HFFc6 (cell line): Measurements from ENCODE around the gene TNNT2. TPM values are rescaled to one million over a fixed set of nuclear protein-coding genes. Genes with fewer than 3 reads are reported as not detected.

Source experiments
- DNase-seq: peaks from one replicate; pipeline ENCODE4 v3.0.0-alpha.2; 2018
- H3K27ac Mint-ChIP-seq: 2 replicates; pipeline ENCODE4 v1.8.0; 2020; ENCODE audit warnings: mild to moderate bottlenecking, mixed read lengths
- H3K27me3 Mint-ChIP-seq: 2 replicates; pipeline ENCODE4 v1.8.0; 2021; ENCODE audit warnings: mild to moderate bottlenecking, moderate library complexity, mixed read lengths; ENCODE audit not compliant: insufficient read depth
- H3K36me3 Mint-ChIP-seq: 2 replicates; pipeline ENCODE4 v1.8.0; 2021; ENCODE audit warnings: low read depth, mixed read lengths
- H3K4me1 Mint-ChIP-seq: 2 replicates; pipeline ENCODE4 v1.8.0; 2020; ENCODE audit warnings: low read depth, mixed read lengths
- H3K4me3 Mint-ChIP-seq: 2 replicates; pipeline ENCODE4 v1.8.0; 2020; ENCODE audit warnings: mild to moderate bottlenecking, moderate library complexity, mixed read lengths
- H3K9me3 Mint-ChIP-seq: 2 replicates; pipeline ENCODE4 v1.8.0; 2020; ENCODE audit warnings: mild to moderate bottlenecking, mixed read lengths
- CTCF ChIP-seq: fragments of 200-600 bp; sonication (generic); IDR thresholded peaks from 2 replicates; pipeline ENCODE4 v1.5.0; 2021; ENCODE audit warnings: antibody characterized with exemption, mild to moderate bottlenecking
- total RNA-seq, 6 experiments: library from RNA; stranded (reverse); fragmentation: NEBNext Ultra II Directional; extraction: Animal tissue kit (Norgen Biotek cat#: 25700); gene quantifications; 2 replicates in 1 of 6; 3 replicates in 5 of 6; pipeline ENCODE4 v1.2.3, GENCODE V29; 2021

Gene TNNT2
- total RNA-seq, 6 experiments from 2014 or later, result not detected

- H3K27ac Mint-ChIP-seq, result no peak overlapping the region
- H3K4me1 Mint-ChIP-seq, result no peaks in the 10 kb centered on the region
- peaks cover 55% of the 10 kb centered on the region for H3K27me3 Mint-ChIP-seq
Observed at GRCh38 chr1:201317551-201317950, 59.9 kb downstream of the TNNT2 start.

GRCh38 chr1:201316556-201316955 is 60.9 kb downstream of the TNNT2 start:
- Mint-ChIP-seq H3K27me3 (peaks cover 58% of the 10 kb centered on the region), H3K4me1 (no peaks in the 10 kb centered on the region), H3K27ac (no peak overlapping the region), H3K9me3 (no peaks in the 10 kb centered on the region), H3K36me3 (no peaks in the 10 kb centered on the region), H3K4me3 (no peak overlapping the region)
- TF ChIP-seq CTCF, result no peak
- no peak for DNase-seq

More at GRCh38 chr1:201317551-201317950, 59.9 kb downstream of the TNNT2 start:
- no peak for TF ChIP-seq CTCF
- Mint-ChIP-seq H3K4me3 (no peak overlapping the region), H3K9me3 (no peaks in the 10 kb centered on the region), H3K36me3 (no peaks in the 10 kb centered on the region)
- DNase-seq, result no peak

- H3K9me3 Mint-ChIP-seq, result no peaks in the 10 kb centered on the region
- peaks cover 13% of the 10 kb centered on the region; the same call in 1 of the 2 replicates for H3K4me1 Mint-ChIP-seq
- no peaks in the 10 kb centered on the region for H3K36me3 Mint-ChIP-seq
- no peak for TF ChIP-seq CTCF
- H3K27ac Mint-ChIP-seq, result no peak overlapping the region
- DNase-seq, result no peak
- H3K4me3 Mint-ChIP-seq, result no peak overlapping the region
- peaks cover 62% of the 10 kb centered on the region for H3K27me3 Mint-ChIP-seq
Observed at GRCh38 chr1:201313086-201313485, 64.4 kb downstream of the TNNT2 start.

- no peak for TF ChIP-seq CTCF
- H3K4me3 Mint-ChIP-seq, result no peak overlapping the region
- no peak overlapping the region for H3K27ac Mint-ChIP-seq
- peaks cover 56% of the 10 kb centered on the region for H3K27me3 Mint-ChIP-seq
- H3K9me3 Mint-ChIP-seq, result no peaks in the 10 kb centered on the region
- no peaks in the 10 kb centered on the region for H3K36me3 Mint-ChIP-seq
- H3K4me1 Mint-ChIP-seq, result peaks cover 15% of the 10 kb centered on the region; the same call in 1 of the 2 replicates
- DNase-seq, result no peak
Observed at GRCh38 chr1:201312298-201312697, 65.2 kb downstream of the TNNT2 start.

- Mint-ChIP-seq H3K27me3 (peaks cover 51% of the 10 kb centered on the region), H3K4me3 (no peak overlapping the region), H3K27ac (no peak overlapping the region), H3K36me3 (no peaks in the 10 kb centered on the region), H3K9me3 (no peaks in the 10 kb centered on the region), H3K4me1 (peaks cover 15% of the 10 kb centered on the region; the same call in 1 of the 2 replicates)
- TF ChIP-seq CTCF, result no peak
- no peak for DNase-seq
Observed at GRCh38 chr1:201311356-201312011, 66.0 kb downstream of the TNNT2 start.
